ENCODE measurements around the gene SPEN.

DNA sequence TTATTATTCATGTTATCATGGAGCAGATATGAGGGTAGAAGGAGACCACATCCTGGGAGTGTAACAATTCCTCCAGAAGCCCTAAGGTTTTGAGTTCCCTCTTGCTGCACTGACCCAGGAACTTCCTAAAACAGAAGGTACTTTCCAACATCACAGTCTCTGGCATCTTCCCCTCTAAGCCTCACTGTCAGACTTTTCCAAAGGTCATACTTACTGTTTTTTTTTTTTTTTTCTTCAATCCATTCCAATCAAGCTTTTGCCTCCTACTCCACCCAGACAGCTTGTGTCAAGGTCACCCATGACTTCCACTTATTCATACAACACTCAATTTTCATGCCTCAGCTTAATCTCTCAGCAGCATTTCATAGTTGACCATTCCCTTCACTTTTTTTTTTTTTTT, 21.7 kb upstream of the SPEN start:
- TF ChIP-seq, protein P1, sequence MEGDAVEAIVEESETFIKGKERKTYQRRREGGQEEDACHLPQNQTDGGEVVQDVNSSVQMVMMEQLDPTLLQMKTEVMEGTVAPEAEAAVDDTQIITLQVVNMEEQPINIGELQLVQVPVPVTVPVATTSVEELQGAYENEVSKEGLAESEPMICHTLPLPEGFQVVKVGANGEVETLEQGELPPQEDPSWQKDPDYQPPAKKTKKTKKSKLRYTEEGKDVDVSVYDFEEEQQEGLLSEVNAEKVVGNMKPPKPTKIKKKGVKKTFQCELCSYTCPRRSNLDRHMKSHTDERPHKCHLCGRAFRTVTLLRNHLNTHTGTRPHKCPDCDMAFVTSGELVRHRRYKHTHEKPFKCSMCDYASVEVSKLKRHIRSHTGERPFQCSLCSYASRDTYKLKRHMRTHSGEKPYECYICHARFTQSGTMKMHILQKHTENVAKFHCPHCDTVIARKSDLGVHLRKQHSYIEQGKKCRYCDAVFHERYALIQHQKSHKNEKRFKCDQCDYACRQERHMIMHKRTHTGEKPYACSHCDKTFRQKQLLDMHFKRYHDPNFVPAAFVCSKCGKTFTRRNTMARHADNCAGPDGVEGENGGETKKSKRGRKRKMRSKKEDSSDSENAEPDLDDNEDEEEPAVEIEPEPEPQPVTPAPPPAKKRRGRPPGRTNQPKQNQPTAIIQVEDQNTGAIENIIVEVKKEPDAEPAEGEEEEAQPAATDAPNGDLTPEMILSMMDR (conservative IDR thresholded peaks at IDR 0.05; ENCODE audit: low read depth in 2 of 2), result no peak
- no peak for TF ChIP-seq POLR2AphosphoS5 (IDR thresholded peaks at IDR 0.05; ENCODE audit: low read depth)
- TF ChIP-seq, protein P2, sequence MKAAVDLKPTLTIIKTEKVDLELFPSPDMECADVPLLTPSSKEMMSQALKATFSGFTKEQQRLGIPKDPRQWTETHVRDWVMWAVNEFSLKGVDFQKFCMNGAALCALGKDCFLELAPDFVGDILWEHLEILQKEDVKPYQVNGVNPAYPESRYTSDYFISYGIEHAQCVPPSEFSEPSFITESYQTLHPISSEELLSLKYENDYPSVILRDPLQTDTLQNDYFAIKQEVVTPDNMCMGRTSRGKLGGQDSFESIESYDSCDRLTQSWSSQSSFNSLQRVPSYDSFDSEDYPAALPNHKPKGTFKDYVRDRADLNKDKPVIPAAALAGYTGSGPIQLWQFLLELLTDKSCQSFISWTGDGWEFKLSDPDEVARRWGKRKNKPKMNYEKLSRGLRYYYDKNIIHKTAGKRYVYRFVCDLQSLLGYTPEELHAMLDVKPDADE (IDR thresholded peaks at IDR 0.05), result no peak
- no peak for TF ChIP-seq EZH2 (IDR thresholded peaks at IDR 0.05; ENCODE audit: low read depth, unreplicated experiment)
- TF ChIP-seq, protein P3, sequence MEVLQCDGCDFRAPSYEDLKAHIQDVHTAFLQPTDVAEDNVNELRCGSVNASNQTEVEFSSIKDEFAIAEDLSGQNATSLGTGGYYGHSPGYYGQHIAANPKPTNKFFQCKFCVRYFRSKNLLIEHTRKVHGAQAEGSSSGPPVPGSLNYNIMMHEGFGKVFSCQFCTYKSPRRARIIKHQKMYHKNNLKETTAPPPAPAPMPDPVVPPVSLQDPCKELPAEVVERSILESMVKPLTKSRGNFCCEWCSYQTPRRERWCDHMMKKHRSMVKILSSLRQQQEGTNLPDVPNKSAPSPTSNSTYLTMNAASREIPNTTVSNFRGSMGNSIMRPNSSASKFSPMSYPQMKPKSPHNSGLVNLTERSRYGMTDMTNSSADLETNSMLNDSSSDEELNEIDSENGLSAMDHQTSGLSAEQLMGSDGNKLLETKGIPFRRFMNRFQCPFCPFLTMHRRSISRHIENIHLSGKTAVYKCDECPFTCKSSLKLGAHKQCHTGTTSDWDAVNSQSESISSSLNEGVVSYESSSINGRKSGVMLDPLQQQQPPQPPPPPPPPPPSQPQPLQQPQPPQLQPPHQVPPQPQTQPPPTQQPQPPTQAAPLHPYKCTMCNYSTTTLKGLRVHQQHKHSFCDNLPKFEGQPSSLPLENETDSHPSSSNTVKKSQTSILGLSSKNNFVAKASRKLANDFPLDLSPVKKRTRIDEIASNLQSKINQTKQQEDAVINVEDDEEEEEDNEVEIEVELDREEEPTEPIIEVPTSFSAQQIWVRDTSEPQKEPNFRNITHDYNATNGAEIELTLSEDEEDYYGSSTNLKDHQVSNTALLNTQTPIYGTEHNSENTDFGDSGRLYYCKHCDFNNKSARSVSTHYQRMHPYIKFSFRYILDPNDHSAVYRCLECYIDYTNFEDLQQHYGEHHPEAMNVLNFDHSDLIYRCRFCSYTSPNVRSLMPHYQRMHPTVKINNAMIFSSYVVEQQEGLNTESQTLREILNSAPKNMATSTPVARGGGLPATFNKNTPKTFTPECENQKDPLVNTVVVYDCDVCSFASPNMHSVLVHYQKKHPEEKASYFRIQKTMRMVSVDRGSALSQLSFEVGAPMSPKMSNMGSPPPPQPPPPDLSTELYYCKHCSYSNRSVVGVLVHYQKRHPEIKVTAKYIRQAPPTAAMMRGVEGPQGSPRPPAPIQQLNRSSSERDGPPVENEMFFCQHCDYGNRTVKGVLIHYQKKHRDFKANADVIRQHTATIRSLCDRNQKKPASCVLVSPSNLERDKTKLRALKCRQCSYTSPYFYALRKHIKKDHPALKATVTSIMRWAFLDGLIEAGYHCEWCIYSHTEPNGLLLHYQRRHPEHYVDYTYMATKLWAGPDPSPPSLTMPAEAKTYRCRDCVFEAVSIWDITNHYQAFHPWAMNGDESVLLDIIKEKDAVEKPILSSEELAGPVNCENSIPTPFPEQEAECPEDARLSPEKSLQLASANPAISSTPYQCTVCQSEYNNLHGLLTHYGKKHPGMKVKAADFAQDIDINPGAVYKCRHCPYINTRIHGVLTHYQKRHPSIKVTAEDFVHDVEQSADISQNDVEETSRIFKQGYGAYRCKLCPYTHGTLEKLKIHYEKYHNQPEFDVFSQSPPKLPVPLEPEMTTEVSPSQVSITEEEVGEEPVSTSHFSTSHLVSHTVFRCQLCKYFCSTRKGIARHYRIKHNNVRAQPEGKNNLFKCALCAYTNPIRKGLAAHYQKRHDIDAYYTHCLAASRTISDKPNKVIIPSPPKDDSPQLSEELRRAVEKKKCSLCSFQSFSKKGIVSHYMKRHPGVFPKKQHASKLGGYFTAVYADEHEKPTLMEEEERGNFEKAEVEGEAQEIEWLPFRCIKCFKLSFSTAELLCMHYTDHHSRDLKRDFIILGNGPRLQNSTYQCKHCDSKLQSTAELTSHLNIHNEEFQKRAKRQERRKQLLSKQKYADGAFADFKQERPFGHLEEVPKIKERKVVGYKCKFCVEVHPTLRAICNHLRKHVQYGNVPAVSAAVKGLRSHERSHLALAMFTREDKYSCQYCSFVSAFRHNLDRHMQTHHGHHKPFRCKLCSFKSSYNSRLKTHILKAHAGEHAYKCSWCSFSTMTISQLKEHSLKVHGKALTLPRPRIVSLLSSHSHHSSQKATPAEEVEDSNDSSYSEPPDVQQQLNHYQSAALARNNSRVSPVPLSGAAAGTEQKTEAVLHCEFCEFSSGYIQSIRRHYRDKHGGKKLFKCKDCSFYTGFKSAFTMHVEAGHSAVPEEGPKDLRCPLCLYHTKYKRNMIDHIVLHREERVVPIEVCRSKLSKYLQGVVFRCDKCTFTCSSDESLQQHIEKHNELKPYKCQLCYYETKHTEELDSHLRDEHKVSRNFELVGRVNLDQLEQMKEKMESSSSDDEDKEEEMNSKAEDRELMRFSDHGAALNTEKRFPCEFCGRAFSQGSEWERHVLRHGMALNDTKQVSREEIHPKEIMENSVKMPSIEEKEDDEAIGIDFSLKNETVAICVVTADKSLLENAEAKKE (CRISPR knock-in tag; IDR thresholded peaks at IDR 0.05), result no peak
- TF ChIP-seq CREB1 (CRISPR knock-in tag; IDR thresholded peaks at IDR 0.05; ENCODE audit: low read depth), result no peak
- TF ChIP-seq, protein P4, sequence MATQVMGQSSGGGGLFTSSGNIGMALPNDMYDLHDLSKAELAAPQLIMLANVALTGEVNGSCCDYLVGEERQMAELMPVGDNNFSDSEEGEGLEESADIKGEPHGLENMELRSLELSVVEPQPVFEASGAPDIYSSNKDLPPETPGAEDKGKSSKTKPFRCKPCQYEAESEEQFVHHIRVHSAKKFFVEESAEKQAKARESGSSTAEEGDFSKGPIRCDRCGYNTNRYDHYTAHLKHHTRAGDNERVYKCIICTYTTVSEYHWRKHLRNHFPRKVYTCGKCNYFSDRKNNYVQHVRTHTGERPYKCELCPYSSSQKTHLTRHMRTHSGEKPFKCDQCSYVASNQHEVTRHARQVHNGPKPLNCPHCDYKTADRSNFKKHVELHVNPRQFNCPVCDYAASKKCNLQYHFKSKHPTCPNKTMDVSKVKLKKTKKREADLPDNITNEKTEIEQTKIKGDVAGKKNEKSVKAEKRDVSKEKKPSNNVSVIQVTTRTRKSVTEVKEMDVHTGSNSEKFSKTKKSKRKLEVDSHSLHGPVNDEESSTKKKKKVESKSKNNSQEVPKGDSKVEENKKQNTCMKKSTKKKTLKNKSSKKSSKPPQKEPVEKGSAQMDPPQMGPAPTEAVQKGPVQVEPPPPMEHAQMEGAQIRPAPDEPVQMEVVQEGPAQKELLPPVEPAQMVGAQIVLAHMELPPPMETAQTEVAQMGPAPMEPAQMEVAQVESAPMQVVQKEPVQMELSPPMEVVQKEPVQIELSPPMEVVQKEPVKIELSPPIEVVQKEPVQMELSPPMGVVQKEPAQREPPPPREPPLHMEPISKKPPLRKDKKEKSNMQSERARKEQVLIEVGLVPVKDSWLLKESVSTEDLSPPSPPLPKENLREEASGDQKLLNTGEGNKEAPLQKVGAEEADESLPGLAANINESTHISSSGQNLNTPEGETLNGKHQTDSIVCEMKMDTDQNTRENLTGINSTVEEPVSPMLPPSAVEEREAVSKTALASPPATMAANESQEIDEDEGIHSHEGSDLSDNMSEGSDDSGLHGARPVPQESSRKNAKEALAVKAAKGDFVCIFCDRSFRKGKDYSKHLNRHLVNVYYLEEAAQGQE (IDR thresholded peaks at IDR 0.05; ENCODE audit: unreplicated experiment), result no peak
- TF ChIP-seq ZNF114 (CRISPR knock-in tag; IDR thresholded peaks at IDR 0.05), result no peak
- no peak for TF ChIP-seq EZH2phosphoT487 (IDR thresholded peaks at IDR 0.05; ENCODE audit: unreplicated experiment)
- no peak for TF ChIP-seq JUNB (IDR thresholded peaks at IDR 0.05; ENCODE audit: unreplicated experiment)
- TF ChIP-seq NANOG (IDR thresholded peaks at IDR 0.05; ENCODE audit: borderline replicate concordance), result no peak
- TF ChIP-seq STAT1 (IDR thresholded peaks at IDR 0.05; ENCODE audit: unreplicated experiment), result no peak

All from GM23338 (cell line).